Measurements from ENCODE around the gene MCTP1.

MCTP1 gene

DNA sequence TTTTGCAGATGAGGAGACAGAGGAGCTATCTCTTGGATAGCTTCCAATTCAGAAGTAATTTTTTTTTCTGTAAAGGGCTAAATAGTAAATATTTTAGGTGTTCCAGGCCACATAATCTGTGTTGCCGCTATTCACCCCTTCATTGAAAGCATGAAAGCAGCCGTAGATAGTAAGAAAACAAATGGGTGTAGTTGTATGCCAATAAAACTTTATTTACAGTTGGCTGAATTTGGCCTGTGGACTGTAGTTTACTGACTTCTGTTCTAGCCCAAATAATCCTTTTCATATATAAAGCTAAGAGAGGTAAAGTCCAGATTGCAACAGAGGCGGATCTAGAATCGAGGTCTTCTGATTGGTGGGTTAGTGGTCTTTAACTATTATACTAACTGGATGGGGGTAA lies 537.5 kb downstream of the MCTP1 start:
- no peak for DNase-seq

DNA sequence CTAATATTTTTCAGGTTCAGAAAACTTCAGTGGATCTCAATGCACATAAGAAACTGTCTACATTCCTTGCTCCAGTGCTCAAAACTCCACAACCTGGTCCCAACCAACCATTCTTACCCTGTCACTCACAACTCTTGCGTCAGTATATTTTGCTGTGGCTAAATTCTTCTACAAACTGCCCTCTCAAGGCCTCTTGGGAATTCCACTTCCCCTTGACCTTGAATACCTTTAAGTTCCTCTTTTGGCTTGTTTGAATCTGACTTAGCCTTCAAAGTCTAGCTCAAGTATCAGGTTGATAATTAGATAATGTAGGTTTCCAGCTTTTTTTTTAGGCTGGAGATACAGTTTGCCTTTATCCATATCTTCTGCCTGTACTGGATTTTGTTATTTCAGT lies 538.2 kb downstream of the MCTP1 start:
- no peak for DNase-seq

DNA sequence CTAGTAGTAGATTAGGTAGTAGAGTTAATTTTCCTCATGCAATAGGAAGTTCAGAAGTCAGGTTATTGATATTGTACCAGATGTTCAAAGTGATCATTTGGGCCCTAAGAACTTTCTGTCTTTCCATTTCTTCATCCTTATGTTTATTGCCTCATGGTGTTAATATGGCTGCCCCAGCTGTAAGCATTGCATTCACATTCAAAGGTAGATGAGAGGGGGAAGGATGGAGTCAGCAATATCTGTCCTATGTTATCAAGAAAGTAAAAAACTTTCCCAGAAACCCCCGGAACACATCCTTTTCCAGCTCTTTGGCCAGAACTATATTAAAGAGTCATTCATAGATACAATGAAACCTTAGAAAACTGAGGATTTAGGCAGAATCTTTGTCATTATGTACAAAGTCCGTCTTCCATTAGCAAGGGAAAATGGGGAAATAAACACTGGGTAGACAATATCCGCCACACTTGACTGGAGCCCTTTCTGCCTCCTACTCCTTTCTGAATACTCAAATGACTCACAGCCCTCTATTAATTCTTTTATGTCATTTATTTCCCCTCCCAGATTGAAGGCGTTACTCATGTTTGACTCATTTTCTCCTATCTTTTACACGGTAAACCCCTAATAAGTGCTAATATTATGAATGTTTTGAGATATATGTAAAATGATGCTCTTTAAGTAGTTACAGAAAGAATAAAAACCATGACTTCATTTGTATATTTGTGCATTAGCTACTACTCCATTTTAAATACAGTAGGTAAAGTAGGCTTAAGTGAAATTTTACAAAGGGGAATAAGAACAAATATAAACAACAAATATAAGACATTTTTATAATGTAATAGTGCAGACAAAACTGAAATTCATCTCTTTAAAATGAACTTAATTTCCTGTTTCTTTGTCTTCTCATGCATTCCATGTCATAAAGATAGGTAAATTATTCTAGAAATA lies 538.8 kb downstream of the MCTP1 start:
- no peak for DNase-seq

DNA sequence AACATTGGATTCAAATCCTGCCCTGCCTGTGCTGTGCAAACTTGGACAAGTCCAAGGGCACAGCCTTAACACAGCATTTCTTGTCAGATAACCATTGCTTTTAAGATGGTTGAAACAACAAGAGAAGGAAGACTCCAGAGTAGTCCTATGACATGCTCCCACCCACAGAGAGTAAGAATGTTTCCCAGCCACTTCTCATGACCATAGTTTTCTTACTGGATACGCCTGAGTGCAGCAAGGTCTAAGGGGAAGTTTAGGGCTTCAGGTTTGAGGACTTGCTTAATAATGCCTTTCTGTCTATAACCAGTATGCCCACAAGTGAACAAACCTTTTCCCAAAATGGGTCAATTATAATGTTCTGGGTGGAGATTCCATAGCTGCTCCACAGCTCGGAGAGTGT lies 540.0 kb downstream of the MCTP1 start:
- DNase-seq: no peak

DNA sequence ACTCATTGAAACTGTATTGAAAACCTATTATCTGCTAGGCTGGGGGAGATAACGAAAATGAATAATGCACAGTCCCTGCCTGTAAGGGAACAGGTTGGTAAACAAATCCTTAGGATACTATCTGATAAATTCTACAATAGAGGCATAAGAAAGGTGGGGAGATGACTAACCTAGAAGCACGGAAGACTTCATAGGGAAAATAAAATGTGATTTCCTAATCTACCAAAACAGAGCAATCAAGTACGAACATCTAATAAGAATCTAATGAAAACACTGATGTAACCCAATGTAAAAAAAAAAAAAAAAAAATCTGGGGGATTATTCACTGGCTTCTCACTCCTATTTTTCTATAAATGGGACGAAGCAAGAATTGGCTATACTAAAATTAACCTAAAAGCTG lies 542.0 kb downstream of the MCTP1 start:
- DNase-seq: no peak

DNA sequence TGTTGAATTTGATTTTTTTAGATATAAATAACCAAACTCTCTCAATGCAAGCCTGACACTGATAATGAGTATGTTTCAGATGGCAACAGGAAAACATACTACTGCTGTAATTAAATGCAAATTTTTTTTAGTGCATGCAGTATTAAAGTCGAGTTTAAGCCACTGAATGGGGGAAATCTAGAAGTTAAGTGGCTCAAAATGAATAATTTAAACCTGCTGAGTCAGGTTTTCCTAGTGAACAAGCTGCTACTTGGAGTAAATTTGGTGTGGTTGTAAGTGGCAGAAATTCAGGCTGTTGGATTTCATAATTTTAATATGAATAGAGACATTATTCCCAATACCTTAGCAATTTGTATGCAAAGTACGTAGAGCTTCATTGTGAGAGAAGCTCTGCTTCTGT lies 544.6 kb downstream of the MCTP1 start:
- no peak for DNase-seq

DNA sequence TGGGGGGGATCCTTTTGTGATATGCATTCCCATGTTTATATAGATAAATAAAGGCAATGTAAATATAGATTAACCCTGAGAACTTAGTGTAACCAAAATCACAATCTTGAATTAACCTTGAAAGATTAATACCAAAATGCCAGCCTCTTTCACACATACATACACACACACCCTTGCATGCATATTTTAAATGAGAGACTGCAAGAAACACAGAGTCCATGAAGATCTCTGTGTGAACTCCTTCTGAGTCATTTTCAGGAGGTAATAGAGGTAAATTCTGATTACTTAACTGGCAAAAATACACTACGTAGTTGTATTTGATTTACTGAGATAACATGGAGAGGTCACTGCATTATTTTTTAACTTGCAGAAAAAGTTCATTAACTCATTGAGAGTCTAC lies 548.4 kb downstream of the MCTP1 start:
- DNase-seq: no peak

DNA sequence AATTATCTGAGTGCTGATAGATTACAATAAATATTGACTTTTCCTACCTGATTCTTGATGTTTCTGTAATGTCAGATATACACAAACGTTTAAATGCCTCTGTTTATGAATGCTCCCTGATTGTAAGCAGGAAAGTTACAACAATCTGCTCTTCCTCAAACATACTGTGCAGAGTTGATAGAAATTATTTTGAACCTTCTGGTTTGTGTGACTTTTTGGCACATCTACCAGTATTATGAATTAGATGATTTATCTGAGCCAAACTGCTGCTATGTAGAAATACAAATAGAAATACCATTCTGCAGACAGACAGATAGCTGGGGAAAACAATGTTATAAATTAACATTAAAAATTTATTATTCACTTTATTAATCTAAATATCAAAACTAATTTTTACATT lies 553.4 kb downstream of the MCTP1 start:
- DNase-seq: no peak

DNA sequence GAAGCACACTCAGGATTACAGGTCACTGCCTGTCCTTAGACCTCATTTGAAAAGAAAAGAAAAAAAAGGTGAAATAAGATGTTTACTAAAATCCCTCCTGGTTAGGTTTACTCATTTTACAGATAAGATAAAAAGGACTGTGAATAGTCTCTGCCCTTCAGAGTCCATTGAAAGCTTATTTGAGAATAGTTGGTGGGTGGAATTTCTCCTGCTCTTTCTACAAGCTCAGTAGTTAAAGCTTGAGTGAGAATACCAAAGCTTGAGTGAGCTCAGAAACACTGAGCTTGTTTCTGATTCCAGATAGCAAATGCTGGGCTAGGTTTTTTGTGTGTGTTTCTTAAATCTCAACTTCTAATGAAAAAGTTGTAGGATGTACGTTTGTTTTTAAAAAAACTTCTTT lies 559.8 kb downstream of the MCTP1 start:
- DNase-seq: no peak

DNA sequence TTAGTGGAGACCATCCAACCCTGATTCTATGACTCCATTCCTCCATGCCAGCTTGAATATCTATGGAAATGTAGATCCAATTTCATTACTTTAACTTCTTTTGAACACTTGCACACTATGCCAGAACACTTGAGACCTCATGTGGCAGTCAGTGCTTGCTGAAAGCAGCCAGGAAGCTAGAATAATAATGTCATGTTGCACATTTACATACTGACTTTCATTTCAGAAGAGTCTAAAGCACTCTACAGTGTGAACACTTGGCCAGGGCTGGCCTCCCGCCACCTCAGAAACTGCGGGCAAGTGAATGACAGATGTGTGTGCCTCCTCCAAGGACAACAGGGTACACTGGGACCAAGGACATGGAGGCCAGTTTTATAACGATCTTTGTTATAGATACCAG lies 569.1 kb downstream of the MCTP1 start:
- no peak for DNase-seq

DNA sequence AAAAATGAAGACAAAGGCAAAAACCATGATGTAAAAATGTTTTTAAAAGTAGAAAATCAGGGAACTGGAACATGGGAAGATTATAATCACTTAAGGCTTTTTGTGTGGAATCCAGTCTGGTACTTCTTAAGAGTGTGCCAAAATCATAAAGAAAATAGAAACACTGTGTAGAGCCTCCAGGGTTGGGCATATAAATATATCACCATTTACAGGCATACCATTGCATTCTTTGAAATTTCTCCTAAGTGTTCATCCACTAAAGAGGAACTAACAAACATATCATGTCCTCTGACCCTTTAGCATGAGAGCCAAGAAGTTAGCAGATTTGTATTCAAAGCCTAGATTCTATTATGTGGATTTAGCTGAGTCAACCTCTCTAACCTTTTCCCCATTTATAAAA lies 573.1 kb downstream of the MCTP1 start:
- DNase-seq: no peak

DNA sequence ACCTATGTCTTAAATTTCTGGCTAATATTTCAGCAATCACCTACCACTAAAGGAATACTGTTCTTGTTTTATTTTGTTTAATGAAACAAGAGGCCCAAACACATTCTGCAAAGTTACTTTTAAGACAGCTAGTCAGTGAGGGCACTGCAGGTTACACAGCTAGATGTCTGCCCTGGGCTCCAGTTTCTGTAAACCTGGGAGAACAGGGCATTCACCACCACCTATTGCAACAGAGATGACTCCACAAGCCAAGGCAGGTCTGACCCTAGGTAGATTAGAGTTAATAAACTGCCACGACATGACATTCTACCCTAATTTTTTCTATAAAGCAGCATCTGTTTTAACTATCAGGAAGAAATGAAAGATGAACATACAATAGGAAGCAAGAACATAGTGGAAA lies 575.6 kb downstream of the MCTP1 start:
- no peak for DNase-seq

DNA sequence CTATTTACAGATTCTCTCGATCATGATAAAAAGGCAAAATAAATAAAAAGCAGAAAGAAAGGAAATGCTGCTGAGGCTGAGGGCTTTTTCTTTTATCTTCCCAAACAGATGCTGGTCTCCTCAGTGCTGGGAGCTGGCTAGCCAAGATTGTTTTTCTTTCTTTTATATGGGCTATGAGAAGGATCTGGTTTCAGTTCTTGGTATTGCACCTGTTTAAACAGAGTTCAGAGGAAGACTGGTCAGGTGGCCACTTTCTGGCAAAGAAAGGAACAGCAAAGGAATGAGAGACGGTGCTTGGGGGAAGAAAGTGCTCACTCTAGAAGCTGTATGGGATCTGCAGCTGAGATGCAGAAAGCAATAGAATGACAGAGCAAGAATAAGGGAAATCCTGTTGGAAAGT lies 577.5 kb downstream of the MCTP1 start:
- no peak for DNase-seq

DNA sequence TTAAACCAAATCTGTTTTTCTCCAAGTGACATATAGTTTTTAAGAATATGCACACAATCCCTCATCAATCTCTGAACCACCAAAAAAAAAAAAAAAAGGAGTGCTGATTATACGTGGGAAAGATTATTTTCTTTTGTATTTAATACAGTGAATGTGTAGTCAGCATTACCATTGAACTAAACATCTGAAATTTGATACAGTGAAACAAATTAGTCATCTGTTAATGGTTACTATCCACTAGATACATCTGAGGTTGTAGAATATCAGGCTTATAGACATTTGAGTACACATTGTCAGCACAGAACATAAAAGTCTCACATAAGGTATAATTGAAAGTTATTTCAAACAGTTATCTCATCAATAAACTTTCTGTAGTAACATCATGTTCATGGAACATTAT lies 579.5 kb downstream of the MCTP1 start:
- no peak for DNase-seq

DNA sequence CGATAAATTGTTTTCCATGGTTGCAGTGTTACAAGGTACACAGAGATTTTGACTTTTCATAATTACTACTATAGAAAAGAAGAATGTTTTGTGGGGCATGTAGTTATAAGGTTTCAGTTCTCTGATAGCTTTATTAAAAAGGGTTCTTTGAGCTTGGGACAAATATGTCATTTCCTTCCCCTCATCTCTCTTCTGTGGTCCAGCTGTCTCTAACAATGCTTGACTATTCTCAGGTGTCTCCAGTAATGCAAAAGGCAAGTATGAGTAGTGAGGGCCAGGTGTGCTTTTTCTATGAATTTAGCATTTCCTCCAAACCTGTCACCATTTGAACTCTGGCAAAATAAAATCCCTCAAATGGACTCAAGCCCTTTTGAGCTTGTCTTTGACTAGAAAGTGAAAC lies 582.2 kb downstream of the MCTP1 start:
- DNase-seq: no peak

DNA sequence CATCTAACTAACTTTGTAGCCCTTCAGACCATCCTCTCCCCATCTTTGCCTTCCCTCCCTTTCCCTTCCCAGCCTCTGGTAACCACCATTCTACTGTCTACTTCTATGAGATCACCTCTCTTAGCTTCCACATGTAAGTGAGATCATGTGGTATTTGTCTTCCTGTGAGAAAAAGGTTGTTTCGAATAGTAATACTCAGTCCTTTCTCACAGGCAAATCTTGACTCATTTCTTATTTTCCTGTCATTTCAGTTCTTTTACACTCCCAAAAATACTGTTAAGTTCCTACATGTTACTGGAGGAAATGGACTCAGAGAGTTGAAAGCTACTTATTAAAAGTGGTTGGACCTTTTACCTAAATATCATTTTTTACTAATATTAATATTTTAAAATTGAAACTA lies 584.3 kb downstream of the MCTP1 start:
- DNase-seq: no peak

DNA sequence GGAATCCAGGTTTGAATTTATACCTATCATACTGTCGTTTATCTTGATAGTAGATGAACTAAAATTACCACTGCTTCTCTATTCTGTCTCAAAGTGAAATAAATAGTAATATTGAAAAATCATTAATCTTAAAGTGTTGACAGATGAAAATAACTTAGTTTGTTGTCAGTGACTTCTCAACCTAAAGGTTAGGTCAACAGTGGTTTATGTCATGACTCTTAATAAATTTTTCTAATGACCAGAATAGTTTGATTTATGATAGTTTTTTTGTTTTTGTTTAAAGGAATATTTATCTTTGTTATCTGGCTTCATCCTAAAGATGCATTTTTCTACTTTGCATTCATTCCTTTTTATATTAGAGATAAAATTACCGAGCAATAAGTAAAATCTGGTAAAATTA lies 585.3 kb downstream of the MCTP1 start:
- DNase-seq: no peak

DNA sequence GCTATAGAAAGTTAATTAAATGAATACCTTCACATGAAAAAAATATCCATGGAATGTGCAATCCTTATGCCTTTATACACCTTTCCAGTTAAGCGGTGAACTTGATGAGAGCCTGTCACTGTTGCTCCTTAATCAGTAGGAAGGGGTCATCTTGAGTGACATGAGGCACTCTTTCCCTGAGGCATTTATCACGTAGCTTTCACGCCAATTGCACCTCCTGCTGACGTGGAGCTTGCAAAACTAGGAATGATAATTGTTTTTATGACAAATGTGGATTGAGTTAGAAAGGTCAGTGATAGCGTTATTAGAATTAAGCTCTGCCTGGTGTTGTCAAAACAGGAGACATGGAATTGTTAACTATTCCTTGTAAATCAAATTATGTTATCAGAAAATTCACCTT lies 586.7 kb downstream of the MCTP1 start:
- DNase-seq: no peak

DNA sequence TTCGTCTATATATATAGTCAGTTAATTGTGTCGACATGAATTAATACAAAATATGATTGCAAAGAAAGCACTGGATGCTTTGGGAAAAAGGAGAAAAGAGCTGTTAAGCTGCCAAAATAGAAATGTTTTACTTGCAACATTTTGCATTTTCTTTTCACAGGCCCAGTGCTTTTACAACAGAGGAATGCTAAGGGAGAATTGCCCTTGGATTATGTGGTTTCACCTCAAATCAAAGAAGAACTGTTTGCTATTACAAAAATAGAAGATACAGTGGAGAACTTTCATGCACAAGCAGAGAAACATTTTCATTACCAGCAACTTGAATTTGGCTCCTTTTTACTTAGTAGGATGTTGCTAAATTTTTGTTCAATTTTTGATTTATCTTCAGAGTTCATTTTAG lies 590.2 kb downstream of the MCTP1 start:
- DNase-seq: no peak

DNA sequence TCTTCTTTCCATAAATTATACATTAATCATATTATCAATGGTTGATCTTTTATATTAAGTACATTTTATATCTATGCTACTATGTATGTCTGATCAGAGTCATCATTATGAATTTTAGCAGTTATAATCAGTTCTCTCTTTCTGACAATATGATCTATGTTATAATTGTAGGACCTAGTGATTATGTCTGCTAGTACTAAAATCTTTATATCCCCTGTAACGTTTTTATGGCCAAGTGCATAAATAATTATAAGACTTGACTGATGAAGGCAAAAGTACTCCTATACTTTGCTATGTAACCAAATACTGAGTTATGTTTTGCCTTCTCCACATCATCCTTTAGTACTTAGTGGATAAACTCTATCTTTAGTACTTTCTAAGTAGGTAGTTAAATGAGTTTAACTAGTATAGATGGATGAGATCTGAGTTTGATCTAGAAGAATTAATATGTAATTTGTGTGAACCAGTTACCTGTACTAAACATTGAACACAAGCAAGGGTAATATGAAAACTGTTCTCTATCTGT lies 591.0 kb downstream of the MCTP1 start:
- no peak for DNase-seq

DNA sequence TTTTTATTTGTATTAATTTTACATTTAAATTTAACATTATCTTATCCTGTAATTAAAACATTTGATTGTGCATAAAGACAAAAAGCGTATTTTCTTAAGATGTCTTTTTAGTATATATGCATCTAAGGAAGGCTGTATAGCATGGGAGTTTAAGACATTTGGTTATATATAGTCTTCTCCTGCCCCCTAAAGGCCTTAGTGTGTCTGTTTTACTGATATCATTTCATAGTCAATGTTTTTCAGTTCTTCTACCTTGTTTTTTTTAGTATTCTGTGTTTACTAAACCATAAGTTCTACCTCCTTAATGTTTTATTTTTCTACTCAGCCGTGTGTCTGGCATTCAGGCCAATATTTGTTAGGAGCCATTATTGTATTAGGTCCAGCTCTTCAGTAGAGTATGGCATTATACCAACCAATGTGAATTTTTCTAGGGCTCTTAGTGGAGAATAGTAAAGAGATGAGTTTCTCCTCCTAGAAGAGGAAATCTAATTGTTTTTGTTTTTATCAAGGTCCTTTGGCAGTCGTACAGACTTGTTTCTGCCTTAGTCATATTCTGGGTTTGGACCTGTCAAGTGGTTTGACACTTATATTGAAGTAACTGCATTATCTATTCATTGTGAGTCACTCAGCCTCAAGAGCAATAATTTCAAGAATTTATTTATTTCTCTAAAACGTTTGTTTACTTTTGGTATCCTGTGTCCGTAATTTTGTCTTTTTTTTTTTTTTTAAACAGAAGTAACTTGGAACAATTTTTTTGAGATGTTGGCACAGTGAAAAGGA lies 591.7 kb downstream of the MCTP1 start:
- no peak for DNase-seq

DNA sequence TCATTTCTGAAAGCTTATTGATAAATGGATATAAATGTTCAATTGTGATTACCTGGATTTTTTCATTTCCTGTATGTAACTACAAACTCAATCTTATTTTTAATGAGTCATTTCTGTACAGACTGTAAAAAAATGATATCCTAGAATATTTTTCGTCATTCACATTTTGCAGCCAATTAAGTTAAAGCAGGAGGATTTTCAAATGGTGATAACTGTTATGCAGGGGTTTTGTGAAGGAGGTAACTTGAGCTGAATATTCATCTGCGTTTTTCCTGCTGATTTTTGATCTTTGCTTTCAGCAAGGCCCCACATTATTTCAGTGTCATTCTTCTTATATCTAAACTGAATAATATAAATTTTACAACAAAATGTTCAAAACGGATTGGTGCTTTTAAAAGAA lies 592.3 kb downstream of the MCTP1 start:
- no peak for DNase-seq

DNA sequence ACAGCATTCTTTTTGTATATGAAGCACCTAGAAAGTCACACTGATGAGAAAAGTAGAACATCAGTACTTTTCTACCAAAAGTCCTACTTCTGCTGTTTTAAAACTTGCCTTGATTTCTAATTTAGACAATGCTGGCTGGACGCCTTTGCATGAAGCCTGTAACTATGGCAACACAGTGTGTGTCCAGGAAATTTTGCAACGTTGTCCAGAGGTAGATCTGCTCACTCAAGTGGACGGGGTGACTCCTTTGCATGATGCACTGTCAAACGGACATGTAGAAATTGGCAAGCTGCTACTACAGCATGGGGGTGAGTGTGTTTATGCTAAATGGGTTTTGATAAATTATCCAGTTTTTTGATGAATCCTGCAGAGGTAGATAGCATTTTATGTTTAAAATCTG lies 592.9 kb downstream of the MCTP1 start:
- no peak for DNase-seq

DNA sequence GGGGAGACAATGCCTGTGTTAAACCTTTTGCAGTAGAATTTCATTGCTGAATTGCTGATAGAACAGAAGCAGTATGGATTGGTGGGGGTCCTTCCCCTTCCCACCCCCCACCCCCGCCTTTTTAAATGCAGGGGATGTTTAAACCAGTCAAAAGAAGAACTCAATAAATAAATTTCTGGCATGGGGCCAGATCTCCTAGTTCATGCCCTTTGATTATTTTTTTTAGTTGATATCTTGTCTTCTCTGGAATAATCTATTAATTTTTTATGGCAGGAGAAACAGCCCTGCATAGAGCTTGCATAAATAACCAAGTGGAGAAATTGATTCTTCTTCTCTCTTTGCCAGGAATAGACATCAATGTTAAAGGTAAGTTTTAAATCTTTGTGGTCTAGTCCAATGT lies 593.6 kb downstream of the MCTP1 start:
- DNase-seq: no peak

Data from stimulated activated CD4-positive, alpha-beta T cell treated with anti-CD3 and anti-CD28 coated beads, Interleukin-4, amount 100 ng/mL, for 1 hour (primary cell).